ENCODE results near the gene PTGES.

The PTGES gene

DNA sequence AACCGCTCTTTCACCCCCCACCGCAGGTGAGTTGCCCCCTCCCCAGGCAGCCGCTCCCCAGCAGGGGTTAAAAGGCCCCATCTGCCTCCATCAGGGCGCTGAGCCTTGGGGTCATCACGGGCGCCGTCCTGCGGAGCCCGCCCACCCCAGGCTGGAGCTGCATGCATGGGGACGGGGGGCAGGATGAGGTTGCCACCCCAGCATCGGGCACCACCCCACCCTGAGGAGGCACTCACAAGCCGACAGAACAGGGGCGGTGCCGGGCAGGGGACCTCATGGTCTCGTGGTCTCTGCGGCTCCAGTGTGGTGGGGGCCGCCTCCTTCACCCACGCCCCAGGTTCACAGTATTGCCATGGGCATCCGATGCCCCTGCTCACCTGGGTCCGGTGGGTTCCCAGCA is 16.5 kb downstream of the PTGES start:
- TF ChIP-seq POLR2AphosphoS5 (IDR thresholded peaks at IDR 0.05; ENCODE audit: low read depth, low read length) (no peak), TAF1 (IDR thresholded peaks at IDR 0.05; ENCODE audit: borderline replicate concordance, insufficient read depth, low read length) (no peak), SIN3A (IDR thresholded peaks at IDR 0.05; ENCODE audit: borderline replicate concordance, insufficient read depth, low read length) (no peak)
- TF ChIP-seq, protein P1, sequence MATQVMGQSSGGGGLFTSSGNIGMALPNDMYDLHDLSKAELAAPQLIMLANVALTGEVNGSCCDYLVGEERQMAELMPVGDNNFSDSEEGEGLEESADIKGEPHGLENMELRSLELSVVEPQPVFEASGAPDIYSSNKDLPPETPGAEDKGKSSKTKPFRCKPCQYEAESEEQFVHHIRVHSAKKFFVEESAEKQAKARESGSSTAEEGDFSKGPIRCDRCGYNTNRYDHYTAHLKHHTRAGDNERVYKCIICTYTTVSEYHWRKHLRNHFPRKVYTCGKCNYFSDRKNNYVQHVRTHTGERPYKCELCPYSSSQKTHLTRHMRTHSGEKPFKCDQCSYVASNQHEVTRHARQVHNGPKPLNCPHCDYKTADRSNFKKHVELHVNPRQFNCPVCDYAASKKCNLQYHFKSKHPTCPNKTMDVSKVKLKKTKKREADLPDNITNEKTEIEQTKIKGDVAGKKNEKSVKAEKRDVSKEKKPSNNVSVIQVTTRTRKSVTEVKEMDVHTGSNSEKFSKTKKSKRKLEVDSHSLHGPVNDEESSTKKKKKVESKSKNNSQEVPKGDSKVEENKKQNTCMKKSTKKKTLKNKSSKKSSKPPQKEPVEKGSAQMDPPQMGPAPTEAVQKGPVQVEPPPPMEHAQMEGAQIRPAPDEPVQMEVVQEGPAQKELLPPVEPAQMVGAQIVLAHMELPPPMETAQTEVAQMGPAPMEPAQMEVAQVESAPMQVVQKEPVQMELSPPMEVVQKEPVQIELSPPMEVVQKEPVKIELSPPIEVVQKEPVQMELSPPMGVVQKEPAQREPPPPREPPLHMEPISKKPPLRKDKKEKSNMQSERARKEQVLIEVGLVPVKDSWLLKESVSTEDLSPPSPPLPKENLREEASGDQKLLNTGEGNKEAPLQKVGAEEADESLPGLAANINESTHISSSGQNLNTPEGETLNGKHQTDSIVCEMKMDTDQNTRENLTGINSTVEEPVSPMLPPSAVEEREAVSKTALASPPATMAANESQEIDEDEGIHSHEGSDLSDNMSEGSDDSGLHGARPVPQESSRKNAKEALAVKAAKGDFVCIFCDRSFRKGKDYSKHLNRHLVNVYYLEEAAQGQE (IDR thresholded peaks at IDR 0.05; ENCODE audit: insufficient read depth in 1 of 2, low read depth in 2 of 2, low read length in 2 of 2): no peak

DNA sequence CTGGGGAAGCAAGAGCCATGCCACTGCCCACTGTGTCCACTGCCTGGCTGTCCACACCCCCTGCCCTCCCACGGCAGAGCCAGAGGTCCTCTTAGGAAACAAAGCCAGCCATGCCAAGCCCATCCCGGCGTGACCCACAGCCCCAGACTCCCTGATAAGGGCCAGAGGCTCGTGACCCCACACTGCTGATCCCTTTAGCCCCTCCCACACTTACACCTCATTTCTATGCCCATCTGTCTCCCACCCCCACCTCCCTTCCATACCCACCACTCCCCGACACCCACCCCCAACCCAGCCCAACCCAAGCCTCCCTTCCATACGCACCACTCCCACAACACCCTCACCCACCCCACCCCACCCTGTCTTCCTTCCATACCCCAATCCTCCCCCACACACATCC is 17.3 kb downstream of the PTGES start:
- TF ChIP-seq FOXP2 (optimal IDR thresholded peaks at IDR 0.05; ENCODE audit: borderline replicate concordance, extremely low read depth, extremely low read length, insufficient read depth) (no peak), TAF1 (IDR thresholded peaks at IDR 0.05; ENCODE audit: borderline replicate concordance, insufficient read depth, low read length) (no peak), SIN3A (IDR thresholded peaks at IDR 0.05; ENCODE audit: borderline replicate concordance, insufficient read depth, low read length) (no peak), POLR2AphosphoS5 (IDR thresholded peaks at IDR 0.05; ENCODE audit: low read depth, low read length) (no peak)
- TF ChIP-seq, protein P1 (IDR thresholded peaks at IDR 0.05; ENCODE audit: insufficient read depth in 1 of 2, low read depth in 2 of 2, low read length in 2 of 2): no peak

DNA sequence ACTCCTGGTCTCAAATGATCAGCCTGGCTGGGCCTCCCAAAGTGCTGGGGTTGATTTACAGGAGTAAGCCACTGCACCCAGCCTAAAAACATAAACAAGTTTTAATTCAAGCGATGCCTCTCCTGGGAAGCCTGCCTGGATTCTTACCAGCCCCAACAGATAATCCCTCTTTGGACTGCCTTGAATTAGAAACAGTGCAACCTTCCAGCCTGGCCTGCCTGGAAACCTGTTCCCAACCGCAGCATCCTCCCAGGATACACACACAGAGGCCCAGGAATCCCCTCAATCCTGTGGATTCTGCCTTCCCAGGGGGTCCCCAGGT is 19.2 kb downstream of the PTGES start:
- no peak for TF ChIP-seq FOXP2 (optimal IDR thresholded peaks at IDR 0.05; ENCODE audit: borderline replicate concordance, extremely low read depth, extremely low read length, insufficient read depth)

DNA sequence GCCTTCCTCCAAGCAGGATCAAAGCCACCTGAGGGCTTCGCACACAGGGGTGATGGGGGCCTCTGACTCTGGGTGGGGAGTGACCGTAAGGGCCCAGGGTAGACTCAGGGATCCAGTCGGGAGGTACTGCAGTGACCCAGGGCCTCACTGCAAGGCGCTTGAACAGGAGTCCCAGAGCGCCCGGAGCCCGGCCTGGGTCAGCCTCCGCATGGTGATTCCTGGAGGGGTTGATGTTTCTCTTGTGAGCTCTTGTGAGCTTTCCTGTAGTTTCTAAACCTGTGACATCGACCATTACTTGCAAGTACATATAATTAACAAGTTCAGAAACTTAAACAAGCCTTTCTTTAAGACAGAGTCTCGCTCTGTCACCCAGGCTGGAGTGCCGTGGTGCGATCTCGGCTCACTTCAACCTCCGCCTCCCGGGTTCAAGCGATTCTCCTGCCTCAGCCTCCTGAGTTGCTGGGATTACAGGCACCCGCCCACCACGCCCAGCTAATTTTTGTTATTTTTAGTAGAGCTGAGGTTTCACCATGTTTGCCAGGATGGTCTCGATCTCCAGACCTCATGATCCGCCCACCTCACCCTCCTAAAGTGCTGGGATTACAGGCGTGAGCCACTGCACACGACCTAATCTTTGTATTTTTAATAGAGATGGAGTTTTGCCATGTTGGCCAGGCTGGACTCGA is 19.8 kb downstream of the PTGES start:
- no peak for TF ChIP-seq FOXP2 (optimal IDR thresholded peaks at IDR 0.05; ENCODE audit: borderline replicate concordance, extremely low read depth, extremely low read length, insufficient read depth)
- TF ChIP-seq, protein P1 (IDR thresholded peaks at IDR 0.05; ENCODE audit: insufficient read depth in 1 of 2, low read depth in 2 of 2, low read length in 2 of 2): no peak
- no peak for TF ChIP-seq TAF1 (IDR thresholded peaks at IDR 0.05; ENCODE audit: borderline replicate concordance, insufficient read depth, low read length)
- no peak for TF ChIP-seq SIN3A (IDR thresholded peaks at IDR 0.05; ENCODE audit: borderline replicate concordance, insufficient read depth, low read length)
- TF ChIP-seq POLR2AphosphoS5 (IDR thresholded peaks at IDR 0.05; ENCODE audit: low read depth, low read length): no peak

DNA sequence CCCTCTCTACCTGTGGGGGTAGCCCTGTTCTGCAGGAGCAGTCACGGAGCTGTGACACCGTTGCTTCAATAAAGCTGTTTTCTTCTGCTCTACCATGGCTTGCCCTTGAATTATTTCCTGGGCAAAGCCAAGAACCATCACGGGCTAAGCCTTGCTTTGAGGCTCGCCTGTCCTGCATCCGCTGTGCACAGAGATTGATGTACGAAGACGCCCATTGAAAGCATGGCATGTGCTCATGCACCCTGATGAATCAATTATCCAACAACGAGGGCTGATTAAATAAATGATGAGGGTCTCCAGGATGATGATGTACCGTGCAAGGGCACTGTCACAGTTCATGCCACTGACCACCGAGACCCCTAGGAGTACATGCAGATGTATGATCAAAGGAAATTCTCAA is 20.7 kb downstream of the PTGES start:
- TF ChIP-seq FOXP2 (optimal IDR thresholded peaks at IDR 0.05; ENCODE audit: borderline replicate concordance, extremely low read depth, extremely low read length, insufficient read depth): no peak
- TF ChIP-seq POLR2AphosphoS5 (IDR thresholded peaks at IDR 0.05; ENCODE audit: low read depth, low read length): no peak
- TF ChIP-seq TAF1 (IDR thresholded peaks at IDR 0.05; ENCODE audit: borderline replicate concordance, insufficient read depth, low read length): no peak
- TF ChIP-seq SIN3A (IDR thresholded peaks at IDR 0.05; ENCODE audit: borderline replicate concordance, insufficient read depth, low read length): no peak
- TF ChIP-seq, protein P1 (IDR thresholded peaks at IDR 0.05; ENCODE audit: insufficient read depth in 1 of 2, low read depth in 2 of 2, low read length in 2 of 2): no peak

Measured in PFSK-1 (cell line).